Hematopoietic multipotent progenitor cell treated with erythropoietin and hydrocortisone succinate and interleukin-3 and kit ligand, for 17 days (in vitro differentiated cells): Measurements from ENCODE around the gene SERPINI2.

ENCODE experiments used
- DNase-seq: peaks from one replicate; pipeline ENCODE4 v3.0.0-alpha.2; 2015; ENCODE audit warnings: low spot score

The SERPINI2 gene, protein sequence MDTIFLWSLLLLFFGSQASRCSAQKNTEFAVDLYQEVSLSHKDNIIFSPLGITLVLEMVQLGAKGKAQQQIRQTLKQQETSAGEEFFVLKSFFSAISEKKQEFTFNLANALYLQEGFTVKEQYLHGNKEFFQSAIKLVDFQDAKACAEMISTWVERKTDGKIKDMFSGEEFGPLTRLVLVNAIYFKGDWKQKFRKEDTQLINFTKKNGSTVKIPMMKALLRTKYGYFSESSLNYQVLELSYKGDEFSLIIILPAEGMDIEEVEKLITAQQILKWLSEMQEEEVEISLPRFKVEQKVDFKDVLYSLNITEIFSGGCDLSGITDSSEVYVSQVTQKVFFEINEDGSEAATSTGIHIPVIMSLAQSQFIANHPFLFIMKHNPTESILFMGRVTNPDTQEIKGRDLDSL

DNA sequence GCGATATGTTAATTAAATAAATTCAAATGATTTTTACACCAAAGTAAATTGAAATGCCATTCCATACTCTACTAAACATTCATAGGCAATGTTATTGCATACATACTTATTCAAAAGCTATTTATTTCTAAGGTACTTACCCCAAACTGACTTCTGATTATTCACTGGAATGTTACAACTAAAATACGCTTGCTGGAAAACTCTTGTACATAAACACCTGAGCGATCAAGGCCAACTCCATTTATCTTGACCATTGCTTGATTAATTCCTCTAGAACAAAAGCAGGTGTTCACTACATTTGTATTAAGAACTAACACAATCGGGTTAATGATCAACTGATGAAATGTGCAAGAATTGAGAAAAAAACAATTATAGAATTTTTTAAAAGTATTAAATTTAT is at the start of gene SERPINI2:
Gene SERPINI2, minus strand, starts transcription at position 180 of the 400 bp plus-strand sequence. CDS start 2,208 bp downstream, outside the sequence.
- DNase-seq, result no peak

DNA sequence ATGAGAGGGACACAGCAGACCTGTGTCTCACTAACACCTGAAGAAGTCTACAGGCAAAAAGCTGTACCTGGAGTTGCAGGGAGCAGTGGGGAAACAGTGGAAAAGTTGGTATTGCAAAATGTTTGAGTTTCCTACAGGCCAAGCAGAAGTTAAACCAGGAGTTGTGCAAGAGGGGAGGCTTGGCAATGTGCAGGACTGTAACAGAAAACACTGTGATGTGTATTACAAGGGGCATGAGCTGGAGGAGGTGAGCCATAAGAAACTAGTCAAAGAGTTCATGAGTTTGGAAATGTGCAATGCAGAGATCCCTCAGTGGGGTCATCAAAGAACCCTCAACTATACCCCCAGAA is 47.1 kb upstream of the SERPINI2 start:
- DNase-seq, result no peak

DNA sequence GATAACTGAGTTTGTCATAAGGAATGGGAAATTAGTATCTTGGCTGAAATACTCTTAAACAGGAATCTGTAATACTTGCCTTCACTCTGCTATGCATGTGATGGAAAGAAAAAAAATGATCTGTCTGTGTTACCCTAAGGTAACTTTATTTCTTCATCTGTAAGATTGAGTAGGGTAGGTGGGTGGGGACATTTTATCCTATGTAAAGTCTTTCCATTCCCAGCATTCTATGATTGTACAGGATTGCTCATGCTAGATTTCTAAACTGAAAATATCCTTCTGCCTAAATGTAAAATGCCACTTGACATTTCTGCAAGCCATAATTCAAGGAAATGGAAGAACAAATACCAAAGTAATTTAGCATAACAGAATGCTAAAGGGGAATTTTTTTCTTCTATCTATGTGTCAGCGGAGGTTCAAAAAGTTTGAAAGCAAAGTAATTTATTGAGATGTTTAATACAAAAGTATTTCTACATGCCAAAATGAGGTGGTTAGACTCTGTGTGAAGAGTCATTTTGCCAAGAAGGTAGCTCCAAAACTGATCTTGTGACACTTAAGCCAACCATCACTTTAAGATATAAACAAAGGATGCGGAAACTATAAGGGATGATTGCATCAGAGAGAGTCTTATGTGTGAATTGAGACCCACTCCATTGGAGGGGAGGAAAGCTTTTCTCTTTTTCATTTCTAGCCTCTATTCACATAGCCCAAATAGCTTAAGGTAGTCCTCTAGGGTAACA is 46.6 kb upstream of the SERPINI2 start:
- DNase-seq, result no peak

DNA sequence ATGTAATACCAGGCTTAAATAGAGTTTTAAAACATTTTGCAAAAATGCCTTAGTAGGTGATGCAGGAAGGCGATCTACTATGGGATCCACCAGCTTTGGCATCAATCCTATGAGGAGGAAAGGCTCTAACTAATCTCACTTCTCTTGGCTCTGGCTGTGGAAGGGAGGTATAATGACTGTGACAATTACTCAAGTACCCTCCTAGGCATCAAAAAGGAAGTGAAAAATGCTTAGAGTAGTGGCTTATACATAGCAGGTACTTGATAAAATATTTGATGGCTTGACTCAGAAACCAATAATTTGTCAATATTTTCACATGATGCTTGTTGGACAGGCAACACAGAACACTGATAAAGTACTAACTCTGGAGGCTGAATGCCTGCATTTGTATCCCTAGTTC is 34.1 kb upstream of the SERPINI2 start:
- DNase-seq, result no peak

DNA sequence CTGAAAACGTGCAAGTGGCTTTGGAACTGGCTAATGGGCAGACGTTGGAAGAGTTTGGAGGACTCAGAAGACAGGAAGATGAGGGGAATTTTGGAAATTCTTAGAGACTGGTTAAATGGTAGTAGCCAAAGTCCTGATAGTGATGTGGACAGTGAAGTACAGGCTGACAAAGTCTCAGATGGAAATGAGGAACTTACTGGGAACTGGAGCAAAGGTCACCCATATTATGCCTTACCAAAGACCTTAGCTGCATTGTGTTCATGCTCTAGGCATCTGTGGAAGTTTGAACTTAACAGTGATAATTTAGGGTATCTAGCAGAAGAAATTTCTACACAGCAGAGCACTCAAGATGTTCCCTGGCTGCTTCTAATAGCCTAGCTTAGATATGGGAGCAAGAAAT is 28.6 kb upstream of the SERPINI2 start:
- DNase-seq, result no peak

DNA sequence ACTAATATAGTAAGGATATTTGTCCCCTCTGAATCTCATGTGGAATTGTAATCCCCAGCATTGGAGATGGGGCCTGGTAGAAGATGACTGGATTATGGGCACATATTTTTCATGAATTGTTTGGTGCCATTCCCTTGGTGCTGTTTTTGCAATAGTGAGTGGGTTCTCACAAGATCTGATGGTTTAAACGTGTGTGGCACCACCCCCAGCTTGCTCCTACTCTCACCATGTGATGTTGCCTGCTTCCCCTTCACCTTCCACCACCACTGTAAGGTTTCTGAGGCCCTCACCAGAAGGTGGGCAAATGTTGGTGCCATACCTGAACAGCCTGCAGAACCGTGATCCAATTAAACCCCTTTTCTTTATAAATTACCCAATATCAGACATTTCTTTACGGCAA is 28.1 kb upstream of the SERPINI2 start:
- no peak for DNase-seq

DNA sequence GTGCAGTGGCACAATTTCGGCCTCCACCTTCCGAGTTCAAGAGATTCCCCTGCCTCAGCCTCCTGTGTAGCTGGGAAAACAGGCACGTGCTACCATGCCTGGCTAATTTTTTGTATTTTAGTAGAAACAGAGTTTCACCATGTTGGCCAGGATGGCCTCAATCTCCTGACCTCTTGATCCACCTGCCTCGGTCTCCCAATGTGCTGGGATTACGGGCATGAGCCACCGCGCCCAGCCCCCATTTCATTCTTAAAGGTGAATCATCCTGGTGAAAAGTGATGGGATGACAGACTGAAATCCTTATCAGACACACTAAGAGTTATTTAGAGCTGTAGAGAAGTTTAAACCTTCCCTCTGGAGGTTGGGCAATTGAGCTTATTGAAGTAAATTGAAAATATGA is 24.1 kb upstream of the SERPINI2 start:
- no peak for DNase-seq

DNA sequence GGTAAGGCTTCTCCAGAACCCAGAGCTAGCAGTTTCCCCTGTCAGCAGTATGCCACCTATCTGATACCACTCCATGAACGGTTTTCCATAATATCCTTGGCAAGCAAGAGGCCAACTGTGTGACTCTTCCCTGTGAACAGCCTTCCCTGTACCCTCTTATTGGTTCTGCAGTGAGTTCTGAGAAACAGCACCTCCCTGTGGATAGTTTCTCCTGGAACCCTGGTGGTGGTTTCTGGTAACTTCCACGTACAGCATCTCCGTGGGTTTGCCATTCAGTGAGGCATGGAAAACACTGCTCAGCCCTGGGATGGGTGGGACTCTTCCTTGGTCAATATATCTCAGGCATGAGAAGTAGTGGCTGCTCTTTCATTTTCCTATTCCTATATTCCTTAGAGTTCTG is 19.4 kb upstream of the SERPINI2 start:
- DNase-seq, result no peak

DNA sequence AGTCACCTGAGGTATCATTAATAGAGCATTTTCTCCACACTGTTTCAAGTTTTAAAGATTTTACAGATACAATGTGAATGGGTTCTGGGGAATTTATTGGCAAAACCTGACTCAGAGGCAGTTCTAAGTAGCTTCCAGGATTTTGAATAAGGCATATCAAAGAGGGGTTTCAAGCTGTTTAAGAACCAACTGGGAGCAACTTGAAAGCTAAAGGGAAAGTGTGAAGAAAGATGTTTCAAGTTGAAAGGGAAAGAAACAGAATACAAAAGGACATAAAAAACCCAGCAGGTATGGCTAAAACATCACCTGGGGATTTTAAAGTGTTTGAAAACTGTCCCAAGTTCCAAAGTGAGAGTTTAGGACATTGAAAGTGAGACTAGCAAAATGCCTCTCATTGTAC is 17.8 kb upstream of the SERPINI2 start:
- DNase-seq, result no peak

DNA sequence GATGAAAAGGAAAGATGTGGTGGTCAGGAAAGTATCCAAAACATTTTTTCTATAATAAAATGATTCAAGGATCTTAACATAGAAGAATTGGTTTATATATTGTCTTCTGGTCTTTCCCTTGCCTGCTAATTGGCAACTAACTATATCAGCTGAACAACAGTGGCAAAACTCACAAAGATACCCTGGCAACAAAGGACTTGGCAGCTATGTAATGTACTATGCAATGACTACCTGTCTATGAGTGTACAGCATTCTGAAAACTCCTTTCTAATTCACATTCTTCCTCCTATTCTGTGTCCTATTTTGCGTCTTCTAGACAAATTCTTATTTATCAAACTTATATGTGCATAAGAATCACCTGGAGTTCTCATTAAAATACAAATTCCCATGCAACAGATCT is 15.7 kb upstream of the SERPINI2 start:
- no peak for DNase-seq

DNA sequence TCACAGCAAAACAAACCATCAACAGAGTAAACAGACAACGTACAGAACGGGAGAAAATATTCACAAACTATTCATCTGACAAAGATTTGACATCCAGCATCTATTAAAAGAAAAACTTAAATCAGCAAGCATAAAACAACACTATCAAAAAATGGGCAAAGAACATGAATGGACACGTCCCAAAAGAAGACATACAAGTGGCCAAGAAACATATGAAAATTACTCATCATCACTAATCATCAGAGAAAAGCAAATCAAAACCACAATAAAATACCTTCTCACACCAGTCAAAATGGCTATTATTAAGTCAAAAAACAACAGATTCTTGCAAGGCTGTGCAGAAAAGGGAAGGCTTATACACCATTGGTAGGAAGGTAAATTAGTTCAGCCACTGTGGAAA is 13.7 kb upstream of the SERPINI2 start:
- DNase-seq, result no peak

DNA sequence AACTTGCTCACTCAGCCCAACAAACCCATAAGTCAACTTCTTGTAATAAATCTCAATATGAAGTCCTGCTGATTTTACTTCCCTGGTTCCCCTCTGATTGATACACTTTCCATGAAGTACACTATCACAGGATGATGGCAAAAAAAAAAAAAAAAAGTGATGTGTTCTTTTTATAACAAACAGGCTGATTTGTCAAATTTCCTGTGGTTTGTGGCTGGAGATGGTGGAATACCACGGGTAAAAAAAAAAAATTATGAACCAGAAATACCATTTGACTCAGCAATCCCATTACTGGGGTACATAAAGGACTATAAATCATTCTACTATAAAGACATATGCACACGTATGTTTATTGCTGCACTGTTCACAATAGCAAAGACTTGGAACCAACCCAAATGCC is 10.7 kb upstream of the SERPINI2 start:
- no peak for DNase-seq

DNA sequence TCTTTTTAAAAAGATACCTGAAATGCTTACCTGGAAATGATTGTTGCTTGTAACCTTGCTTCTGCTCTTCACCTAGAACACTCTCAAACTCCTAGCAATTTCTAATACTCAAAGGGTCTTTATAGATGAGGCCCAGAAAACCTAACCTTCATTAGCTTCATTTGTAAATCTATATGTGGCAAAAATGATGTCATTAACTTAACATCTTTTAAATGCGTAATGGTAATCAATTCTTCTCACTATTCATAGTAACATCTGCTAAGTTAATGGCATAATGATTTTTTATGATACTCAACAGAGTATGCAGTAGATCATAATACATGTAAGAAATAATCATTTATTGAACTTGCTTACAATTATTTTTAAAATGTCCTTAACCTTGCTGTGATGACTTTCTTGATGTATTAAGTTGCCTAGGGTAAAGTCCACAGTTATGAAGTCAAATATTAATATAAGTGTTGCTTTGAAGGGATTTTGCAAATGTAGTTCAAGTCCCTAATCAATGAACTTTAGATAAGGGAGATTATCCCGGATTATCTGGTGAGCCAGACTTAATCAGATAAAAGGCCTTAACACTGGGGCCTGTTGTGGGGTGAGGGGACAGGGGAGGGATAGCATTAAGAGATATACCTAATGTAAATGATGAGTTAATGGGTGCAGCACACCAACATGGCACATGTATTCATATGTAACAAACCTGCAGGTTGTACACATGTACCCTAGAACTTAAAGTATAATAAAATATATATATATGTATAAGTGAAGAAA is 10.1 kb upstream of the SERPINI2 start:
- DNase-seq, result no peak

DNA sequence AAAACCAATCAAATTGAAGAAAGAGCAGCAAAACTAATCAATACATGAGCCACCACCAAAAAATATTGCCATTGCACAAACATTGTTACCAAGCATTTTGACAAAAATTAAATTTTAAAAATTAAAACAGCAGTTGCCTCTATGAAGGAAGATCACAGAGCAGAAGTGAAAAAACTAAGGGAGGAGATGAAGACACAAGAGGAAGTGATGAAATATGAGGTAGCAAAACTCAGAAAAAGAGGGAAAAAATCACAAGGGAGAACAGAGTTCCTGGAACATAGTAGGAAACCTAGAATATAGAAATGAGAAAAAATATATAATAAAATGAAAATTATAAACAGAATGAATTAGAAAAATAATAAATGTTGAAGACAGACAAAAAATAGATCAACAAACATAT is 7.3 kb upstream of the SERPINI2 start:
- no peak for DNase-seq

DNA sequence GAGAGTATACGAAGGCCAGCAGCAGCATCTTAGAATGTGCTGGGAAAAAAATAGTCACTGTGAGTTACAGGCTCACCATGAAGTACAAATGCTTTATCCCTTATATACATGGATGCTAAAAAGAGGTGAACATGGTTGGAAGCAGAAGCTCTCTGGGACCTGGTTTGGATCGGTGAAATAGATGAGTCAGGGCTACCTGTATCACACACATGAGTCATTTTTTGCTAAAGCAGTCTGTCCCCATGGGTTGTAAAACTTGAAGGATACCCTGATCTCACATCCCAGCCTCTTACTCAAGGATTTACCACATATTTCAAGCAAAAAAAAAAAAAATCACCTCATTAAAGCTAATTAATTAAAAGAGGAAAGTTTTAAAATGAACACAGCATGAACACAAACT is 6.9 kb upstream of the SERPINI2 start:
- DNase-seq, result no peak

DNA sequence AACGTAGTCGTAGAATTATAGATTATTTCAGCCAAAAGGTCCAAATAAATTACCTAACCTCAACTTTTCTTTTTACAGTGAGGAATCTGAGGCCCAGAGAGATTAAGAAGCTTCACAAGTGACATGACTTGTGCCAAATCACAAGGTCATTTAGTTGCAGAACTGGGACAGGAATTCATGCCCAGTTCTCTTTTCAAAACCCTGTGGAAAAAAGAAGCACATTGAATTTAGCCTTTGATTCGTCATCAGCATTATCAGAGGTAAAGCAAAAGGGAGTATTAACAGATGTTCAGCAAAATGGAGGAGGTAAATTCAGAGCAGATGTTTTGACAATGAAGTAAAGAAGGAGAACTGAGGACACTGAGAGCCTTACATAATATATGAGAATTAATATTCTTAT is 4.5 kb downstream of the SERPINI2 start:
- no peak for DNase-seq

DNA sequence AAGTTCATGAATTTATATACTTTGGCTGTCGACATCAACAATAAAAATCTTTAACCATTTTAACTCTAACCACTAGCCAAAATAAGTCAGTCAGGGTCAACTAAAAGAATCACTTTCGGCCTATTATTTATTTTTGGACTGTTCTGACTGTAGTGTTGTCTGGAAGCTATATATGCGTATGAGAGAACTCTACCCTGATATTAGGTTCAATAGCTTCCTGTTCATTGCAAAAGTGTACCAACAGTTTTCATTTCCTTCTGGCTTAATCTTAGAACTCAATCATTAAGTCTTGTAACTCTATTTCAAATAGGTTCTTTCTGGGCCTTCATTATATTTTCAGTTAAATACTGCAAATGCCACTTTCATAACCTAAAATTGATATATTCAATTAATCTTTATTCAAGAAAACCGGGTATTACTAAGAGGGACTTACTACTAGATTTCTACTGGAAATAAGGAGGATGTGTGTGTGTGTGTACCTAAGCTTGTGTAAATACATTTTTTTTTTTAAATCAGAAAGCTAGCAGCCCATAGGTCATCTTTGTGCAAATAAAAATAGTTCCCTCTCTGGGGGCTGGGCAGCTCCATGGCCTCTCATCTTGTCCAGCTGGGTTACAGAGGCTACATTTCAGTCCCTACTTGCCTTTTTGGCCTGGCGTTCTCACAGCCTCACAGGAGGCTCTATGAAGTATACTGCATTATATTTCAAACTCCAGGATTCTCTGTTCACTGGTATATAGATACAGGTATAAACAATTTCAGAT is 5.8 kb downstream of the SERPINI2 start:
- DNase-seq, result no peak

DNA sequence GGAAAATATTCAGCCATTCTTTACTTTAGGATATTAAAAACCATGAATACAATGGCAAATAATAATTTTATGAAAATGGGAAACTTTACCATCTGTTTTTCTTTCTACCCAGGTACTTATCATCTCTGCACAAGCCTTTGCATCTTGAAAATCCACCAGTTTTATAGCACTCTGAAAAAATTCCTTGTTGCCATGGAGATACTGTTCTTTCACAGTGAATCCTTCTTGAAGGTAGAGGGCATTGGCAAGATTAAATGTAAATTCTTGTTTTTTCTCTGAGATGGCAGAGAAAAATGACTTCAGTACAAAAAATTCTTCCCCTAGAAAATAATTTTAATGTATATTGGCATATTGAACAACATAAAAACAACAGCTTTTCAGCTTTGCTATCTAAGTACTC is 6.9 kb downstream of the SERPINI2 start:
- DNase-seq, result no peak

DNA sequence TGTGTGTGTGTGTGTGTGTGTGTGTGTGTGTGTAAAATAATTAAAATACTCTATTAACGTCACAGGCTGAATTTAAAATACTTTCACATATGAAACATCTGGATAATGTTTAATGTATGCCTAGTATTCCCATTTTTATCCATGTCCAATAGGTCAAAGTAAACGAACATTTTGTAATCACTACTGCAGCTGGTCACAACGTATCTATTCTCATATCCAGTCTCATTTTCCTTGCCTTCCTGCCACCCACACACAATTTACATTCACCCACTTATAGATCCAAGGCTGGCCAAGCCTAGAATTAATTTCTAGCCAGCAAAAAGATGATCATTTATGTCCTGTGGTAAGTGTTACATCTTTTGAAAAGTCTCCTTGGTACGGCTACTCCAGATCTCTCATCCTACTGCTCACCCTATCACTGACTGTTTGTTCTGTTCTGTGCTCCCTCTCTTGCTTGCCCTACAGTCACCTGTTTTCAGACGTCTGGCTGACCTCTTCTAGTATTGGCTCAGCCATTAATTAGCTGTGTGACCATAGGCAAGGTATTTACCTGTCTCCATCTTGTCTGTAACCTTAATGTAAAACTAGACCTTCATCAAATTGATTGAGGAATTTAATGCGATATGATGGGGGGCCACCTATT is 17.6 kb downstream of the SERPINI2 start:
- DNase-seq, result no peak

DNA sequence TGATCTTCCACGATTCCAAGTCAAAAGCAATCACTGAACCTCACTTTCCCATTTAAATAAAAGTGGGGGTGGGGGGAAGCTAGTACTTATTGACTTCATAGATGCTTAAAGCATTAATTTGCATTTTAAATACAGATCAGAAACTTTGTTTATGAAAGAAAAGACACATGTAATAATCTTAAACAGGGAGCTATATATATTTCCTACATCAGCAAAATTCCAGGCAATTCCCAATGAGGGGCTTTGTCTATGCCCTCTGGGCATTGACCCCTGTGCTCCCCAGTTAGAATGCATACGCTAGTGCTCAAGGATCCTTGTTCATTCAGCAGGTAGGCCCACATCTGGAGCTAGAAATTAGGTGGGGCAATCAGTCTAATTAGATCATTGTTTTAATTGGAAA is 20.0 kb downstream of the SERPINI2 start:
- no peak for DNase-seq

DNA sequence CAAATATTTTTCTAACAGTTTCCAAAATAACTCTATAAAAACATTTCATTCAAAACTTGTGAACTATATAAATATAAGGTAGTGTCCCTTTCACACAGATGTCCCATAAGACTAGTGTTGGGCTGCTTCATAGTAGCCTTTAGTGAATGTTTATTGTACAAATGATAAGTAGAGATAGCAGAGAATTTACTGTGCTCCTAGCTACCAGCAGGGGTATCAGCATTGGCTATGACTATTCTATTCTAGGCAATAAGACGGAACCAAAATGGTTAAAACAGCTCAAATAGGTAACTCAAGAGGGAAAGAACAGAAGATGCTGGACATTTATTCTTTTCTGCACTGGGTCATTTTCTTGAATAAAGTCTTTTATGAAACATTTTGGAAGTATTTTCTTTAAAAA is 22.6 kb downstream of the SERPINI2 start:
- no peak for DNase-seq

DNA sequence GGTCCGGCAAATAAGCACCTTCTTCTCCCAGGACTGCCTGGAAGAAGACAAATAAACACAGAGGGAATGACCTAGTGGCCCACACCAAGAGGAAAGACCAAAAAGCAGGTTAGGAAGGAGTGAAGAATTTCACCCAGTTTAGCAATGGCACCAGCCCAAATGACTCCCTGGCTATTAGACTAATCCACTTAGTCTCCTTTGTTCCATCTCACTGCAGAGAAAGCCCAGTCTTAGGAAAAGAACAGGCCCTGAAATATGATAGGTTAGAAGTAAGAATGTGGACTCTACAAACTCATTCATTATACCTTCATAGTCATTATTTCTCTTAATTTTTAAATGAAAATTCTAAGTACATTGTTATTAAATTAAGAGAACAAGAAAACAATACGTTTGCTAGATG is 23.2 kb downstream of the SERPINI2 start:
- DNase-seq, result no peak
